AG04450 (cell line): ENCODE data around the gene TMEM131L. TPM values are rescaled to one million over a fixed set of nuclear protein-coding genes. Genes with fewer than 3 reads are reported as not detected.
A peak's percentile ranks its signal among the peaks of the same experiment; 100 is the strongest.

Experiments
- CTCF ChIA-PET: fragments of 300-600, 350-600 bp; formaldehyde crosslinking; extraction: SDS; loops from one replicate; lab custom pipeline; 2022; ENCODE audit warnings: antibody characterized with exemption, inconsistent platforms; lab: Charles Lee
- POLR2A ChIA-PET: fragments of 350-600 bp; formaldehyde crosslinking; extraction: SDS; loops from one replicate; lab custom pipeline; 2021; ENCODE audit warnings: antibody characterized with exemption, inconsistent platforms; lab: Yijun Ruan, JAX
- DNase-seq: peaks from one replicate; pipeline ENCODE4 v3.0.0-alpha.2; 2011; ENCODE audit warnings: low read depth, low spot score
- H3K27ac ChIP-seq: one replicate; pipeline ENCODE4 v1.5.1; 2012; ENCODE audit warnings: low read depth, low read length, control low read depth
- H3K27me3 ChIP-seq: one replicate; pipeline ENCODE4 v1.6.0; 2012; ENCODE audit warnings: low read length; ENCODE audit not compliant: control insufficient read depth, insufficient read depth
- H3K4me3 ChIP-seq: 2 replicates; pipeline ENCODE4 v1.5.1; 2011; ENCODE audit warnings: mild to moderate bottlenecking, low read depth, low read length, control low read depth
- H3K9me3 ChIP-seq: 2 replicates; pipeline ENCODE4 v1.5.1; 2012; ENCODE audit warnings: low read length; ENCODE audit not compliant: control insufficient read depth, insufficient read depth
- polyA plus RNA-seq: library from polyadenylated mRNA; depleted of rRNA; stranded (reverse); fragments of >200 nt; gene quantifications from 2 replicates; pipeline ENCODE4 v1.2.3, GENCODE V29; 2011
- TF ChIP-seq, protein P1 (sequence below): IDR thresholded peaks from 2 replicates; pipeline ENCODE4 v1.5.1; 2011; ENCODE audit warnings: low read depth, low read length, control low read depth, inconsistent platforms

Gene TMEM131L
- polyA plus RNA-seq, 1 experiment = 15.5 TPM

DNA sequence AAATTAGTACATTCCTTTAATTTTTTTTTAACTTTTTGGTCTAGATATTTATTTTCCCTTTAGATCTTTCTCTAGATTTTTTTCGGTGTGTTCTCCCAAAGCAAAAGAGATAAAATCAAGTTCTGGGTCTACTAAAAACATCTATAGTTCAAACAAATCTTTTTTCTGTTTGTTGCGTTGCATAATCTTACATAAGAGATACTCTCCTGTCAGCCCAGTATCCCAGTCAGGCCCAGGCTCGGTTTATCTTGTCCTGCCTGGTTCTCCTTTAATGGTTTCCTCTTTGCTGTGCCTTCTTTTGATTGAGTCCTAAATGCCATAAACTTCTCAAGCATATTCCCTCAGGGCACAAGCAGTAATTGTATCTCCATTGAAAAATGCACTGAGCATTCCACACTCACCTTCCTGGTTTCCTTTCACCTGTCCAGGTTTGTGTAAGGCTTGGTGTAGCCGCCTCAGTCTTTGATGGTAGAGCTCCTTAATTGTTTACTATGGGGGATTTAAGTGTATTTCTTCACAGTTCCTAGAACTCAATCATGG is 104.9 kb downstream of the TMEM131L start:
- Histone ChIP-seq H3K27me3 (no peaks in the 10 kb centered on the region), H3K4me3 (no peak overlapping the region), H3K9me3 (no peaks in the 10 kb centered on the region), H3K27ac (no peak overlapping the region)
- ChIA-PET POLR2A (no interaction called here), CTCF (interaction anchor here (0.7 to 1.8 kb wide), 5 partner anchors 29 to 429 kb away, joined by 3 to 9 read pairs (median 7); partner anchors contain the start of gene MND1)
- TF ChIP-seq, protein P1, sequence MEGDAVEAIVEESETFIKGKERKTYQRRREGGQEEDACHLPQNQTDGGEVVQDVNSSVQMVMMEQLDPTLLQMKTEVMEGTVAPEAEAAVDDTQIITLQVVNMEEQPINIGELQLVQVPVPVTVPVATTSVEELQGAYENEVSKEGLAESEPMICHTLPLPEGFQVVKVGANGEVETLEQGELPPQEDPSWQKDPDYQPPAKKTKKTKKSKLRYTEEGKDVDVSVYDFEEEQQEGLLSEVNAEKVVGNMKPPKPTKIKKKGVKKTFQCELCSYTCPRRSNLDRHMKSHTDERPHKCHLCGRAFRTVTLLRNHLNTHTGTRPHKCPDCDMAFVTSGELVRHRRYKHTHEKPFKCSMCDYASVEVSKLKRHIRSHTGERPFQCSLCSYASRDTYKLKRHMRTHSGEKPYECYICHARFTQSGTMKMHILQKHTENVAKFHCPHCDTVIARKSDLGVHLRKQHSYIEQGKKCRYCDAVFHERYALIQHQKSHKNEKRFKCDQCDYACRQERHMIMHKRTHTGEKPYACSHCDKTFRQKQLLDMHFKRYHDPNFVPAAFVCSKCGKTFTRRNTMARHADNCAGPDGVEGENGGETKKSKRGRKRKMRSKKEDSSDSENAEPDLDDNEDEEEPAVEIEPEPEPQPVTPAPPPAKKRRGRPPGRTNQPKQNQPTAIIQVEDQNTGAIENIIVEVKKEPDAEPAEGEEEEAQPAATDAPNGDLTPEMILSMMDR = no peak
- no peak for DNase-seq

DNA sequence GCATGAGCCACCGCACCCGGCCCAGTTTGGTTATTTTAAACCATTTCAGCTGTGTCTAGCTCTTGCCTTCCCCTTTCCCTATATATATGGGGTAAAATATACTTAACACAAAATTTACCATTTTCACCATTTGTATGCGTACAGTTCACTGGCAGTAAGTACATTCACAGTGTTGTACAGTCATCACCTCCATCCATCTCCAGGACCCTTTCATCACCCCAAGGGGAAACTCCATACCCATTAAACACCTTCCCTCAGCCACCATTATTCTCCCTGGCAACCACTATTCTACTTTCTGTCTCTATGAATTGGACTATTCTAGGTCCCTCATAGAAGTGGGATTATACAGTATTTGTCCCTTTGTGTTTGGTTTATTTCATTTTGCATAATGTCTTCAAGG is 106.4 kb downstream of the TMEM131L start:
- no peaks in the 10 kb centered on the region for H3K27me3 ChIP-seq
- H3K9me3 ChIP-seq = no peaks in the 10 kb centered on the region
- DNase-seq = no peak
- POLR2A ChIA-PET = no interaction called here
- TF ChIP-seq, protein P1 = no peak
- H3K27ac ChIP-seq = no peak overlapping the region
- no peak overlapping the region for H3K4me3 ChIP-seq
- CTCF ChIA-PET = interaction anchor here (1.0 to 2.4 kb wide), 6 partner anchors 77 to 254 kb away, joined by 3 to 105 read pairs (median 13); partner anchors contain the start of genes MND1 and TMEM131L

DNA sequence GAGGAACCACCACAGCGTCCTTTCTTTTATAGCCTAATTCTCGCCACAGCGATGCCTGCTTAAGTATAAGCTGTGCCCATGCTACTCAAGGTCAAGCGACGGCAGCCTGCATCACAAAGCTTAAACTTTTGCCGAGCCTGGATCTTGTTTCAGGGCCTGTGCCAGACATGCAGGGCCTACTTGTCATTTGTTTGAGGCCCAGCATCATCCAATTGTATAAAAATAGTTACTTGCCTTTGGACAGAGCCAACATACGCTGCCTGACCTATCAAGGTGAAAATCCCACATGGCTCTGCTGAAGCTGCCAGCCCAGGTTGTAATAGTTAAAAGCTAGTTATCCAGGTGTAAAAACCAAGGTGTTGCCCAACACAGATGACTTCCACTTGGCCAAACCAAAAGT is 107.1 kb downstream of the TMEM131L start:
- DNase-seq = no peak
- TF ChIP-seq, protein P1 = no peak
- Histone ChIP-seq H3K27ac (no peak overlapping the region), H3K4me3 (no peak overlapping the region), H3K9me3 (no peaks in the 10 kb centered on the region), H3K27me3 (no peaks in the 10 kb centered on the region)
- CTCF ChIA-PET = interaction anchor here (1.0 to 2.4 kb wide), 20 partner anchors 32 to 430 kb away, joined by 3 to 105 read pairs (median 9); partner anchors contain the start of genes MND1 and TMEM131L
- POLR2A ChIA-PET = no interaction called here

DNA sequence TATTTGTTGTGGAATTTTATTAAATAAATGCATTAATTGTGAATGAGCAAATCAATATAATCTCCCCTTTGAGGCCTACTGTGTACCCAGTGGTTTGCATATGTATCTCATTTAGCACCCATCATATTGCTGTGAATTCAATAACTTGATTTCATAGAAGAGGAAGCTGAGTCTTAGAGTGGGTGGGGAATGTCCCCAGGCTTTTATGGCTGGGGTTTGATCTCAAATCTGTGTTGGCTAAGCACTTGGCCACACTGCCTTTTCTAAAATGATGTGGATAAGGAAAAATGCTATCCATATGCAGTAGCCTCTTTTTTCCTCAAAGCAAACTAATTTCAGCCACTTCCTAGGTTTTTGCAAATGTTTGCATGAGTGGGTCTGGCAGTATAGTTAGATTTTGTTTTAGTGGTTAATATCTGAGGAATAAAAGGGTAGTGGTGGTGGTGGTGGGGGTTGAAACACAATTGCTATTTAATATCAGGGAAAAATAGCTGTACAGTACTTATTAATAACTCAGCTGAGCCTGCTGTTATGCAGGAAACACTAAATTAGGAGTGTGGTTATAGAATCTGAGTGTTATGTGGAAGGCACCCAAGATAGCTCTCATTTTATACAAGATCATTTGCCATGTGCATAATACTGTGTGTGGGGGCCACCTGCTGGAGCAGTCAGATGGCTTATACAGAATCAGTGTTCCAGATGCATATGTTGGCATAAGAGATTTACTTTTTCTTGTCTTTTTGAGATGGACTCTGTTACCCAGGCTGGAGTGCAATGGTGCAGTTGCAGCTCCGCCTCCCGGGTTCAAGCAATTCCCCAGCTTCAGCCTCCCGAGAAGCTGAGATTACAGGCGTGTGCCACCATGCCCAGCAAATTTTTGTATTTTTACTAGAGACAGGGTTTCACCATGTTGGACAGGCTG is 108.0 kb downstream of the TMEM131L start:
- ChIA-PET CTCF (interaction anchor here (0.5 to 2.4 kb wide), 56 partner anchors 8 to 448 kb away, joined by 3 to 105 read pairs (median 4); partner anchors contain the start of genes MND1 and TMEM131L), POLR2A (interaction anchor here (0.6 to 1.2 kb wide), 3 partner anchors 32 to 250 kb away, joined by 3 to 7 read pairs (median 3); partner anchors contain the start of gene TMEM131L)
- Histone ChIP-seq H3K4me3 (no peak overlapping the region), H3K27ac (no peak overlapping the region), H3K9me3 (no peaks in the 10 kb centered on the region), H3K27me3 (no peaks in the 10 kb centered on the region)
- TF ChIP-seq, protein P1 = peak; percentile 74
- peak; percentile 64 for DNase-seq
